Fibroblast of the conjunctiva (primary cell): ENCODE measurements around the gene GCHFR.

Experiments
- DNase-seq: peaks from one replicate; pipeline ENCODE4 v3.0.0-alpha.2; 2010; ENCODE audit warnings: low read depth

The GCHFR gene

GRCh38 chr15:40775740-40776536, 12.1 kb downstream of the GCHFR start:
- DNase-seq: no peak

- peak; percentile 48 for DNase-seq
Observed at GRCh38 chr15:40776537-40777141, 12.8 kb downstream of the GCHFR start.

- no peak for DNase-seq
Observed at GRCh38 chr15:40782609-40783227, 18.9 kb downstream of the GCHFR start.

GRCh38 chr15:40785164-40785563, 21.3 kb downstream of the GCHFR start:
- no peak for DNase-seq

- no peak for DNase-seq
Observed at GRCh38 chr15:40785814-40786213, 21.9 kb downstream of the GCHFR start.

- no peak for DNase-seq
Observed at GRCh38 chr15:40787344-40787841, 23.5 kb downstream of the GCHFR start.

- DNase-seq: no peak
Observed at GRCh38 chr15:40787991-40788390, 24.1 kb downstream of the GCHFR start.

- no peak for DNase-seq
Observed at GRCh38 chr15:40789119-40789518, 25.3 kb downstream of the GCHFR start.

GRCh38 chr15:40789999-40790398, 26.1 kb downstream of the GCHFR start:
- DNase-seq: no peak

GRCh38 chr15:40790718-40791117, 26.9 kb downstream of the GCHFR start:
- DNase-seq: no peak

GRCh38 chr15:40792394-40792793, 28.5 kb downstream of the GCHFR start:
- no peak for DNase-seq

GRCh38 chr15:40793216-40793989, 29.5 kb downstream of the GCHFR start:
- peak; percentile 74 for DNase-seq

- DNase-seq: no peak
Observed at GRCh38 chr15:40796041-40796440, 32.2 kb downstream of the GCHFR start.

GRCh38 chr15:40796512-40796911, 32.6 kb downstream of the GCHFR start:
- no peak for DNase-seq

GRCh38 chr15:40799523-40799922, 35.7 kb downstream of the GCHFR start:
- no peak for DNase-seq

GRCh38 chr15:40803076-40803475, 39.2 kb downstream of the GCHFR start:
- DNase-seq: no peak

GRCh38 chr15:40803688-40804087, 39.8 kb downstream of the GCHFR start:
- no peak for DNase-seq

GRCh38 chr15:40806672-40807027, 42.8 kb downstream of the GCHFR start:
- DNase-seq: no peak

- peak; percentile 99 for DNase-seq
Observed at GRCh38 chr15:40807028-40807887, 43.4 kb downstream of the GCHFR start, which contains the start of the genes DNAJC17 and ZFYVE19. Gene DNAJC17 (minus strand): TSS chr15:40807473. CDS start chr15:40807446, 27 bp downstream. Gene ZFYVE19 (plus strand): TSS chr15:40807089. CDS start chr15:40807590, 501 bp downstream.

GRCh38 chr15:40807888-40808461, 44.1 kb downstream of the GCHFR start:
- peak; percentile 13 for DNase-seq
